Gastrocnemius medialis (tissue), 4 donors: ENCODE data around the gene BRIP1. TPM values are rescaled to one million over a fixed set of nuclear protein-coding genes. Genes with fewer than 3 reads are reported as not detected.

Experiments
- ATAC-seq, 2 donors: fragments of 150-250 bp; one replicate each; pipeline ENCODE4 v1.9.1; 2016
- DNase-seq, 2 donors: peaks; one replicate each; pipeline ENCODE4 v3.0.0-alpha.2; 2019
- H3K27ac ChIP-seq, 4 donors: fragments of 200-600 bp; sonication (generic); 1 replicate in 1 of 4; 2 replicates in 3 of 4; pipeline ENCODE4 v1.5.1; 2016 to 2018; ENCODE audit warnings: mild to moderate bottlenecking in 2 of 4, moderate library complexity in 1 of 4
- H3K27me3 ChIP-seq, 3 donors: fragments of 200-600 bp; sonication (generic) in 2 of 3; 1 replicate in 1 of 3; 2 replicates in 2 of 3; pipeline versions ENCODE4 v1.5.1 to v1.6.0; 2016 to 2019; ENCODE audit warnings: mild to moderate bottlenecking in 1 of 3, moderate library complexity in 1 of 3
- H3K36me3 ChIP-seq, 2 donors: fragments of 200-600 bp; sonication (generic) in 1 of 2; one replicate each; pipeline ENCODE4 v1.5.1; 2017 to 2018
- H3K4me1 ChIP-seq, 2 donors: fragments of 200-600 bp; sonication (generic) in 1 of 2; one replicate each; pipeline ENCODE4 v1.5.1; 2016 to 2017; ENCODE audit warnings: mild to moderate bottlenecking in 2 of 2
- H3K4me3 ChIP-seq, 4 donors: fragments of 200-600 bp; sonication (generic) in 3 of 4; 1 replicate in 1 of 4; 2 replicates in 3 of 4; pipeline ENCODE4 v1.5.1; 2016 to 2019; ENCODE audit warnings: mild to moderate bottlenecking in 2 of 4
- H3K9me3 ChIP-seq, 3 donors: fragments of 200-600 bp; sonication (generic) in 2 of 3; 1 replicate in 1 of 3; 2 replicates in 2 of 3; pipeline ENCODE4 v1.5.1; 2016 to 2019
- CTCF ChIP-seq, 5 experiments: fragments of 450-650 bp in 3 of 5; fragments of 200-600 bp in 2 of 5; sonication (generic) in 2 of 5; IDR thresholded peaks in 4 of 5; conservative IDR thresholded peaks in 1 of 5; 1 replicate in 4 of 5; 2 replicates in 1 of 5; pipeline ENCODE4 v1.5.1; 2016 to 2019; ENCODE audit warnings: antibody characterized with exemption in 5 of 5, mild to moderate bottlenecking in 3 of 5, moderate library complexity in 3 of 5
- POLR2A ChIP-seq, 2 donors: fragments of 450-650 bp; IDR thresholded peaks; one replicate each; pipeline ENCODE4 v1.6.1; 2017; ENCODE audit warnings: antibody characterized with exemption in 2 of 2, mild to moderate bottlenecking in 2 of 2, moderate library complexity in 2 of 2
- in situ Hi-C, 4 donors: fragments of 200-750 bp; cut with MboI; loops; one replicate each; pipeline versions ENCODE4 v1.15.0 to v1.8.0; 2017; ENCODE audit warnings: low sequenced_read_pairs in 4 of 4
- intact Hi-C: fragments of 100-400 bp; cut with DNase I; formaldehyde crosslinking; loops from one replicate; pipeline ENCODE4 v1.15.1; 2023; ENCODE audit warnings: low total_unique reads
- total RNA-seq, 4 donors: library from RNA; depleted of rRNA; stranded (reverse); fragments of >200 nt; gene quantifications; one replicate each; pipeline versions ENCODE4 v1.1.0 to v1.2.3, GENCODE V29; 2016

The BRIP1 gene
- total RNA-seq = under 1 TPM in 2 of 4 donors, not detected in 2; 0.09 to 0.13 TPM

- intact Hi-C loops (loop anchor here (1.0 to 10.0 kb wide), 2 partner anchors 203 to 448 kb away; no protein-coding TSS in a partner anchor), in situ Hi-C loops (loop anchor here in 1 of 4 donors (10.0 kb wide), 1 partner anchor 202 kb away; the partner anchor contains the start of gene MED13)
- Histone ChIP-seq H3K36me3 (peaks cover 0 to 17% of the 10 kb centered on the region in 2 donors), H3K4me1 (peaks cover 9 to 13% of the 10 kb centered on the region in 2 donors), H3K27ac (peak within 1 kb of the TSS; percentile 79 to 84 (median 81)), H3K27me3 (no peaks in the 10 kb centered on the region), H3K4me3 (peak within 1 kb of the TSS; percentile 69 to 92 (median 75)), H3K9me3 (no peaks in the 10 kb centered on the region)
- peak; percentile 98 to 99 for ATAC-seq
- TF ChIP-seq POLR2A (IDR thresholded peaks at IDR 0.05) (no peak), CTCF (IDR thresholded peaks at IDR 0.05 in 4 of 5, conservative IDR thresholded peaks at IDR 0.05 in 1 of 5) (no peak)
- DNase-seq = peak; percentile 89 to 90
Measured at GRCh38 chr17:61862975-61863800, at the start of gene BRIP1. TSS of gene BRIP1 (minus strand) at chr17:61863528. CDS start at chr17:61861539, 1,989 bp downstream.

GRCh38 chr17:61908292-61909037 lies 45.1 kb upstream of the BRIP1 start:
- ATAC-seq (no peak), DNase-seq (no peak)
- Histone ChIP-seq H3K4me3 (no peak overlapping the region), H3K27me3 (no peaks in the 10 kb centered on the region), H3K36me3 (peaks cover 3 to 68% of the 10 kb centered on the region in 2 donors), H3K27ac (no peak overlapping the region), H3K4me1 (no peaks in the 10 kb centered on the region), H3K9me3 (no peaks in the 10 kb centered on the region)
- TF ChIP-seq CTCF (IDR thresholded peaks at IDR 0.05 in 4 of 5, conservative IDR thresholded peaks at IDR 0.05 in 1 of 5) (no peak), POLR2A (IDR thresholded peaks at IDR 0.05) (no peak)
- in situ Hi-C loops (no loop called here), intact Hi-C loops (no loop called here)

- DNase-seq = no peak
- Histone ChIP-seq H3K27ac (no peak overlapping the region), H3K36me3 (peaks cover 3 to 74% of the 10 kb centered on the region in 2 donors), H3K27me3 (no peaks in the 10 kb centered on the region), H3K4me1 (no peaks in the 10 kb centered on the region), H3K9me3 (no peaks in the 10 kb centered on the region), H3K4me3 (no peak overlapping the region)
- intact Hi-C loops = no loop called here
- no peak for TF ChIP-seq CTCF (IDR thresholded peaks at IDR 0.05 in 4 of 5, conservative IDR thresholded peaks at IDR 0.05 in 1 of 5)
- no peak for TF ChIP-seq POLR2A (IDR thresholded peaks at IDR 0.05)
- in situ Hi-C loops = no loop called here
- no peak for ATAC-seq
Measured at GRCh38 chr17:61907361-61907760, 44.0 kb upstream of the BRIP1 start.

GRCh38 chr17:61904094-61904710 lies 40.9 kb upstream of the BRIP1 start:
- intact Hi-C loops (no loop called here), in situ Hi-C loops (no loop called here)
- H3K9me3 ChIP-seq = no peaks in the 10 kb centered on the region
- no peaks in the 10 kb centered on the region for H3K27me3 ChIP-seq
- no peak for DNase-seq
- H3K4me3 ChIP-seq = no peak overlapping the region
- ATAC-seq = no peak
- TF ChIP-seq POLR2A (IDR thresholded peaks at IDR 0.05) (no peak), CTCF (IDR thresholded peaks at IDR 0.05 in 4 of 5, conservative IDR thresholded peaks at IDR 0.05 in 1 of 5) (no peak)
- no peaks in the 10 kb centered on the region for H3K4me1 ChIP-seq
- H3K27ac ChIP-seq = no peak overlapping the region
- H3K36me3 ChIP-seq = peaks cover 3 to 66% of the 10 kb centered on the region in 2 donors
